Upper lobe of left lung (tissue), 6 donors: Measurements from ENCODE around the gene CLIC3. TPM values are rescaled to one million over a fixed set of nuclear protein-coding genes. Genes with fewer than 3 reads are reported as not detected.
A peak's percentile ranks its signal among the peaks of the same experiment; 100 is the strongest.

Experiments
- ATAC-seq, 2 donors: fragments of 200-7000 bp; cut with Tn5 transposase; one replicate each; pipeline ENCODE4 v1.9.1; 2022; ENCODE audit warnings: mild to moderate bottlenecking in 2 of 2, moderate library complexity in 2 of 2; ENCODE audit not compliant: low FRiP score in 2 of 2
- DNase-seq, 2 donors: peaks; one replicate each; pipeline ENCODE4 v3.0.0-alpha.2; 2019 to 2020
- H3K27ac ChIP-seq, 4 donors: fragments of 200-600 bp; sonication (generic); one replicate each; pipeline ENCODE4 v1.5.1; 2016 to 2019
- H3K27me3 ChIP-seq, 4 donors: fragments of 200-600 bp; sonication (generic); one replicate each; pipeline ENCODE4 v1.5.1; 2017 to 2019
- H3K36me3 ChIP-seq, 4 donors: fragments of 200-600 bp; sonication (generic); one replicate each; pipeline ENCODE4 v1.5.1; 2016 to 2019
- H3K4me1 ChIP-seq, 4 donors: fragments of 200-600 bp; sonication (generic); one replicate each; pipeline ENCODE4 v1.5.1; 2018 to 2019
- H3K4me3 ChIP-seq, 4 donors: fragments of 200-600 bp; sonication (generic); one replicate each; pipeline ENCODE4 v1.5.1; 2017 to 2019; ENCODE audit warnings: mild to moderate bottlenecking in 2 of 4, moderate library complexity in 1 of 4
- H3K9me3 ChIP-seq, 4 donors: fragments of 200-600 bp; sonication (generic); one replicate each; pipeline ENCODE4 v1.5.1; 2018 to 2019
- CTCF ChIP-seq, 6 experiments: fragments of 450-650 bp in 4 of 6; fragments of 200-600 bp in 2 of 6; sonication (generic) in 2 of 6; IDR thresholded peaks; one replicate each; pipeline ENCODE4 v1.5.1; 2016 to 2019; ENCODE audit warnings: antibody characterized with exemption in 6 of 6
- EP300 ChIP-seq, 4 donors: sonication (generic); formaldehyde crosslinking; IDR thresholded peaks; one replicate each; pipeline ENCODE4 v1.5.1; 2017; ENCODE audit warnings: antibody characterized with exemption in 4 of 4, control low read depth in 2 of 4
- POLR2A ChIP-seq, 4 donors: fragments of 450-650 bp; IDR thresholded peaks; one replicate each; pipeline ENCODE4 v1.5.1; 2016 to 2017; ENCODE audit warnings: antibody characterized with exemption in 4 of 4, mild to moderate bottlenecking in 2 of 4
- POLR2AphosphoS5 ChIP-seq, 2 donors: sonication (generic); formaldehyde crosslinking; IDR thresholded peaks; one replicate each; pipeline ENCODE4 v1.5.1; 2017; ENCODE audit warnings: antibody characterized with exemption in 2 of 2
- WGBS, 2 donors: methylation state at CpG; one replicate each; pipeline ENCODE4 v1.1.5; 2017 to 2018; 5-methylcytosine and 5-hydroxymethylcytosine counted together
- total RNA-seq, 6 donors: library from RNA; depleted of rRNA in 4 of 6; stranded (reverse); fragments of >200 nt in 4 of 6; gene quantifications; one replicate each; pipeline versions ENCODE4 v1.1.0 to v1.2.1, GENCODE V29; 2016 to 2021
- donor health status: DM: no; HTN: no; CAD: no; lungs with moderate emphysema.
- donor health status: DM: no; HTN: yes; CAD: no; lungs with severe emphysema.

Gene CLIC3
- total RNA-seq, 6 donors from 2014 or later = 41.9 to 132 (median 85.2) TPM

GRCh38 chr9:137015976-137016375 lies 19.6 kb upstream of the CLIC3 start:
- DNase-seq = peak in 1 of 2 donors; percentile 69
- 90 to 96% methylated on average over 2 to 21 of the region's 21 CpGs for WGBS, 2 donors
- TF ChIP-seq POLR2A (IDR thresholded peaks at IDR 0.05) = no peak
- TF ChIP-seq POLR2AphosphoS5 (IDR thresholded peaks at IDR 0.05) = no peak
- no peak for TF ChIP-seq EP300 (IDR thresholded peaks at IDR 0.05)
- TF ChIP-seq CTCF (IDR thresholded peaks at IDR 0.05) = no peak
- Histone ChIP-seq H3K9me3 (no peaks in the 10 kb centered on the region), H3K27me3 (no peaks in the 10 kb centered on the region), H3K27ac (no peak overlapping the region), H3K36me3 (peaks cover 0 to 69% (median 46%) of the 10 kb centered on the region in 4 donors), H3K4me3 (no peak overlapping the region), H3K4me1 (no peaks in the 10 kb centered on the region)
- no peak for ATAC-seq

GRCh38 chr9:137015540-137015930 lies 19.2 kb upstream of the CLIC3 start:
- H3K4me1 ChIP-seq = no peaks in the 10 kb centered on the region
- TF ChIP-seq CTCF (IDR thresholded peaks at IDR 0.05) (no peak), EP300 (IDR thresholded peaks at IDR 0.05) (no peak), POLR2A (IDR thresholded peaks at IDR 0.05) (no peak), POLR2AphosphoS5 (IDR thresholded peaks at IDR 0.05) (no peak)
- WGBS, 2 donors = 94 to 96% methylated on average over 12 to 22 of the region's 25 CpGs
- H3K27me3 ChIP-seq = no peaks in the 10 kb centered on the region
- no peak overlapping the region for H3K4me3 ChIP-seq
- ATAC-seq (no peak), DNase-seq (peak in 1 of 2 donors; percentile 76)
- no peaks in the 10 kb centered on the region for H3K9me3 ChIP-seq
- H3K36me3 ChIP-seq = peaks cover 0 to 66% (median 46%) of the 10 kb centered on the region in 4 donors
- H3K27ac ChIP-seq = no peak overlapping the region

GRCh38 chr9:137014776-137015539 lies 18.6 kb upstream of the CLIC3 start:
- no peak overlapping the region for H3K4me3 ChIP-seq
- 95 to 96% methylated on average over 15 to 36 of the region's 36 CpGs for WGBS, 2 donors
- TF ChIP-seq CTCF (IDR thresholded peaks at IDR 0.05) = no peak
- TF ChIP-seq POLR2AphosphoS5 (IDR thresholded peaks at IDR 0.05) = no peak
- no peak for TF ChIP-seq EP300 (IDR thresholded peaks at IDR 0.05)
- no peak for TF ChIP-seq POLR2A (IDR thresholded peaks at IDR 0.05)
- H3K27me3 ChIP-seq = no peaks in the 10 kb centered on the region
- DNase-seq (peak in 1 of 2 donors; percentile 69), ATAC-seq (no peak)
- peaks cover 0 to 69% (median 47%) of the 10 kb centered on the region in 4 donors for H3K36me3 ChIP-seq
- H3K9me3 ChIP-seq = no peaks in the 10 kb centered on the region
- no peak overlapping the region for H3K27ac ChIP-seq
- H3K4me1 ChIP-seq = no peaks in the 10 kb centered on the region

- Histone ChIP-seq H3K27ac (no peak overlapping the region), H3K4me1 (no peaks in the 10 kb centered on the region), H3K4me3 (no peak overlapping the region), H3K27me3 (no peaks in the 10 kb centered on the region), H3K36me3 (peaks cover 0 to 77% (median 53%) of the 10 kb centered on the region in 4 donors), H3K9me3 (no peaks in the 10 kb centered on the region)
- no peak for TF ChIP-seq EP300 (IDR thresholded peaks at IDR 0.05)
- TF ChIP-seq POLR2A (IDR thresholded peaks at IDR 0.05) = no peak
- no peak for TF ChIP-seq CTCF (IDR thresholded peaks at IDR 0.05)
- no peak for TF ChIP-seq POLR2AphosphoS5 (IDR thresholded peaks at IDR 0.05)
- DNase-seq (peak in 1 of 2 donors; percentile 73), ATAC-seq (no peak)
- WGBS, 2 donors = 91% methylated on average over 23 of the region's 23 CpGs; no CpG with 5 or more reads in 1 of the 2 donors
Measured at GRCh38 chr9:137014166-137014565, 17.8 kb upstream of the CLIC3 start.

GRCh38 chr9:137013571-137013940 lies 17.2 kb upstream of the CLIC3 start:
- TF ChIP-seq POLR2A (IDR thresholded peaks at IDR 0.05) (no peak), POLR2AphosphoS5 (IDR thresholded peaks at IDR 0.05) (no peak), CTCF (IDR thresholded peaks at IDR 0.05) (no peak), EP300 (IDR thresholded peaks at IDR 0.05) (no peak)
- H3K4me3 ChIP-seq = no peak overlapping the region
- peaks cover 0 to 78% (median 53%) of the 10 kb centered on the region in 4 donors for H3K36me3 ChIP-seq
- no peak for ATAC-seq
- 93 to 96% methylated on average over 12 of the region's 20 CpGs for WGBS, 2 donors
- H3K4me1 ChIP-seq = no peaks in the 10 kb centered on the region
- H3K27ac ChIP-seq = no peak overlapping the region
- no peaks in the 10 kb centered on the region for H3K9me3 ChIP-seq
- DNase-seq = peak in 1 of 2 donors; percentile 75
- H3K27me3 ChIP-seq = no peaks in the 10 kb centered on the region
